K562 (cell line): ENCODE results near the gene ZMYM4.

Experiments used
- ELF1 ChIP-seq: fragments of 200-800 bp; sonication (Bioruptor generic); IDR thresholded peaks from 2 replicates; pipeline ENCODE4 v1.6.1; 2016; ENCODE audit warnings: missing genetic modification characterization, missing compliant biosample characterization
- FIP1L1 ChIP-seq: fragments of 200-400 bp; formaldehyde crosslinking; IDR thresholded peaks from 2 replicates; pipeline ENCODE4 v1.6.1; 2018; ENCODE audit warnings: mild to moderate bottlenecking, low read depth, low read length; ENCODE audit not compliant: poor library complexity, severe bottlenecking
- PHTF2 ChIP-seq: fragments of 250-450 bp; sonication (Bioruptor Pico); IDR thresholded peaks from 2 replicates; pipeline ENCODE4 v1.5.0; 2021; ENCODE audit warnings: mild to moderate bottlenecking
- TF ChIP-seq, protein P1 (sequence below): sonication (generic); formaldehyde crosslinking; IDR thresholded peaks from 2 replicates; pipeline ENCODE4 v1.8.0; 2023; ENCODE audit warnings: mild to moderate bottlenecking, missing genetic modification reagents

DNA sequence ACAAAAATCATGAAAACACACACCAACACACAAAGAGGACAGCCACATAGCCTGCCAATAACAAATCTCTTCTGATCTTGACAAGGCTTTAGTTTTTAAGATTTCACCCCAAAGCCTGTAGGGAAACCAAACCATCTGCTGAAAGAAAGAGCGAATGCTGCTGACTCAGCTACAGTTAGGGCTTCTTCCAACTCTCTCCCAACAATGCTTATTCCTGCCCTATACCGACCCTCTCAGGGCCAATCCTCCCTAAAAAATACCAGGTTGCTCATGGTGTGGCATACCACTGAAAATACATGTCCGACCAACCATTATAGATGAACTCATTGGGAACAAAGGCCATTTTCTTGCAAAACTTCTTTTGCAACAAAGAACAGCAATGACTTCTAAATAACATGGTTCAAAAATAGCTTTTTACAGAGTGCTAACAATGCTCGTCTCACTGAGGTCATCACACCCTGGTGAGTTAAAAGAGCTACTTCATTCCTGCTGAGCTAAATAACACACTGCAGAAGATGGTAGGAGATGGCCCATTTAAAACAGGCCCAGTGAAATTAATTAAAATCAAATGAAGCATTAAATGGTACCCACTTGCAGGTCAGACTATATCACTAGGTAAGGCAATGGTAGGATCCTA, 202.6 kb downstream of the ZMYM4 start:
- TF ChIP-seq, protein P1, sequence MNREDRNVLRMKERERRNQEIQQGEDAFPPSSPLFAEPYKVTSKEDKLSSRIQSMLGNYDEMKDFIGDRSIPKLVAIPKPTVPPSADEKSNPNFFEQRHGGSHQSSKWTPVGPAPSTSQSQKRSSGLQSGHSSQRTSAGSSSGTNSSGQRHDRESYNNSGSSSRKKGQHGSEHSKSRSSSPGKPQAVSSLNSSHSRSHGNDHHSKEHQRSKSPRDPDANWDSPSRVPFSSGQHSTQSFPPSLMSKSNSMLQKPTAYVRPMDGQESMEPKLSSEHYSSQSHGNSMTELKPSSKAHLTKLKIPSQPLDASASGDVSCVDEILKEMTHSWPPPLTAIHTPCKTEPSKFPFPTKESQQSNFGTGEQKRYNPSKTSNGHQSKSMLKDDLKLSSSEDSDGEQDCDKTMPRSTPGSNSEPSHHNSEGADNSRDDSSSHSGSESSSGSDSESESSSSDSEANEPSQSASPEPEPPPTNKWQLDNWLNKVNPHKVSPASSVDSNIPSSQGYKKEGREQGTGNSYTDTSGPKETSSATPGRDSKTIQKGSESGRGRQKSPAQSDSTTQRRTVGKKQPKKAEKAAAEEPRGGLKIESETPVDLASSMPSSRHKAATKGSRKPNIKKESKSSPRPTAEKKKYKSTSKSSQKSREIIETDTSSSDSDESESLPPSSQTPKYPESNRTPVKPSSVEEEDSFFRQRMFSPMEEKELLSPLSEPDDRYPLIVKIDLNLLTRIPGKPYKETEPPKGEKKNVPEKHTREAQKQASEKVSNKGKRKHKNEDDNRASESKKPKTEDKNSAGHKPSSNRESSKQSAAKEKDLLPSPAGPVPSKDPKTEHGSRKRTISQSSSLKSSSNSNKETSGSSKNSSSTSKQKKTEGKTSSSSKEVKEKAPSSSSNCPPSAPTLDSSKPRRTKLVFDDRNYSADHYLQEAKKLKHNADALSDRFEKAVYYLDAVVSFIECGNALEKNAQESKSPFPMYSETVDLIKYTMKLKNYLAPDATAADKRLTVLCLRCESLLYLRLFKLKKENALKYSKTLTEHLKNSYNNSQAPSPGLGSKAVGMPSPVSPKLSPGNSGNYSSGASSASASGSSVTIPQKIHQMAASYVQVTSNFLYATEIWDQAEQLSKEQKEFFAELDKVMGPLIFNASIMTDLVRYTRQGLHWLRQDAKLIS (CRISPR knock-in tag) = no peak
- TF ChIP-seq ELF1 (tag) = no peak
- TF ChIP-seq FIP1L1 = no peak
- TF ChIP-seq PHTF2 (CRISPR knock-in tag) = no peak
